Esophagus muscularis mucosa (tissue), 4 donors: ENCODE measurements around the gene APEX1. TPM values are rescaled to one million over a fixed set of nuclear protein-coding genes. Genes with fewer than 3 reads are reported as not detected.
A peak's percentile ranks its signal among the peaks of the same experiment; 100 is the strongest.

Source experiments
- DNase-seq: peaks from one replicate; pipeline ENCODE4 v3.0.0-alpha.2; 2017; ENCODE audit errors: extremely low spot score
- H3K27ac ChIP-seq, 4 donors: fragments of 200-600 bp; sonication (generic); replicated peaks in 1 of 4; 1 replicate in 3 of 4; 2 replicates in 1 of 4; pipeline ENCODE4 v1.5.1; 2016 to 2019; ENCODE audit warnings: mild to moderate bottlenecking in 1 of 4
- H3K27me3 ChIP-seq, 4 donors: fragments of 200-600 bp; sonication (generic); one replicate each; pipeline versions ENCODE4 v1.5.1 to v1.6.0; 2016 to 2019
- H3K36me3 ChIP-seq, 4 donors: fragments of 200-600 bp; sonication (generic); one replicate each; pipeline ENCODE4 v1.5.1; 2016 to 2019
- H3K4me1 ChIP-seq, 4 donors: fragments of 200-600 bp; sonication (generic); one replicate each; pipeline ENCODE4 v1.5.1; 2016 to 2019
- H3K4me3 ChIP-seq, 4 donors: fragments of 200-600 bp; sonication (generic); 1 replicate in 2 of 4; 2 replicates in 2 of 4; pipeline ENCODE4 v1.5.1; 2016 to 2019; ENCODE audit warnings: mild to moderate bottlenecking in 4 of 4, moderate library complexity in 1 of 4
- H3K9me3 ChIP-seq, 4 donors: fragments of 200-600 bp; sonication (generic); 1 replicate in 3 of 4; 2 replicates in 1 of 4; pipeline ENCODE4 v1.5.1; 2016 to 2019
- CTCF ChIP-seq, 3 experiments: fragments of 200-600 bp in 2 of 3; fragments of 450-650 bp in 1 of 3; sonication (generic) in 2 of 3; IDR thresholded peaks; one replicate each; pipeline ENCODE4 v1.5.1; 2017 to 2019; ENCODE audit warnings: antibody characterized with exemption in 3 of 3, mild to moderate bottlenecking in 2 of 3, moderate library complexity in 1 of 3
- EP300 ChIP-seq: sonication (generic); formaldehyde crosslinking; IDR thresholded peaks from one replicate; pipeline ENCODE4 v1.6.1; 2017; ENCODE audit warnings: antibody characterized with exemption
- POLR2A ChIP-seq: fragments of 450-650 bp; IDR thresholded peaks from one replicate; pipeline ENCODE4 v1.6.1; 2017; ENCODE audit warnings: antibody characterized with exemption, moderate library complexity, mild to moderate bottlenecking, low read depth
- POLR2AphosphoS5 ChIP-seq, 2 donors: sonication (generic); formaldehyde crosslinking; IDR thresholded peaks; one replicate each; pipeline ENCODE4 v1.6.1; 2017; ENCODE audit warnings: antibody characterized with exemption in 2 of 2
- WGBS: methylation state at CpG from one replicate; pipeline ENCODE4 v1.1.5; 2018; 5-methylcytosine and 5-hydroxymethylcytosine counted together
- intact Hi-C: fragments of 100-400 bp; cut with DNase I; formaldehyde crosslinking; loops from one replicate; pipeline ENCODE4 v1.15.1; 2023
- total RNA-seq, 4 donors: library from RNA; depleted of rRNA; stranded (reverse); fragments of >200 nt; gene quantifications; one replicate each; pipeline versions ENCODE4 v1.1.0 to v1.2.1, GENCODE V29; 2016

The APEX1 gene
- 100 to 1,000 TPM; 101 to 105 (median 104) TPM for total RNA-seq

- Histone ChIP-seq H3K27ac (peak within 1 kb of the TSS; percentile 88 to 97 (median 94)), H3K27me3 (no peaks in the 10 kb centered on the region), H3K36me3 (peaks cover 39 to 68% (median 61%) of the 10 kb centered on the region in 4 donors), H3K4me3 (peak within 1 kb of the TSS; percentile 82 to 87 (median 84)), H3K9me3 (no peaks in the 10 kb centered on the region), H3K4me1 (peaks cover 32 to 54% (median 46%) of the 10 kb centered on the region in 4 donors)
- DNase-seq = peak; percentile 100
- intact Hi-C loops = loop anchor here (5.0 kb wide), 2 partner anchors 37 to 112 kb away; partner anchors contain the start of gene PARP2
- 0% methylated on average over 32 of the region's 56 CpGs for WGBS
- TF ChIP-seq CTCF (IDR thresholded peaks at IDR 0.05) (no peak), EP300 (peak; percentile 12), POLR2AphosphoS5 (IDR thresholded peaks at IDR 0.05) (peak; percentile 95 to 98)
Measured at GRCh38 chr14:20454516-20455354, at the start of gene APEX1, which contains the start of gene OSGEP. TSS of gene APEX1 (plus strand) at chr14:20455226. CDS start at chr14:20455646, 420 bp downstream. TSS of gene OSGEP (minus strand) at chr14:20454812. CDS start at chr14:20454683, 129 bp downstream.

- no peak overlapping the region for H3K4me3 ChIP-seq
- H3K27ac ChIP-seq = no peak overlapping the region
- DNase-seq = no peak
- peaks cover 11 to 25% (median 22%) of the 10 kb centered on the region in 4 donors for H3K4me1 ChIP-seq
- TF ChIP-seq POLR2A (no peak), CTCF (IDR thresholded peaks at IDR 0.05) (no peak), POLR2AphosphoS5 (IDR thresholded peaks at IDR 0.05) (no peak), EP300 (no peak)
- peaks cover 21 to 43% (median 40%) of the 10 kb centered on the region in 4 donors for H3K36me3 ChIP-seq
- 66% methylated on average over 2 of the region's 2 CpGs for WGBS
- intact Hi-C loops = no loop called here
- no peaks in the 10 kb centered on the region for H3K27me3 ChIP-seq
- H3K9me3 ChIP-seq = no peaks in the 10 kb centered on the region
Measured at GRCh38 chr14:20409226-20409625, 45.8 kb upstream of the APEX1 start.

GRCh38 chr14:20412411-20412810 lies 42.6 kb upstream of the APEX1 start:
- H3K4me3 ChIP-seq = peak overlapping the region; percentile 68 to 93 (median 84)
- intact Hi-C loops = loop anchor here (5.0 kb wide), 2 partner anchors 195 to 270 kb away; partner anchors contain the start of gene RNASE4
- 1% methylated on average over 7 of the region's 7 CpGs for WGBS
- DNase-seq = no peak
- H3K27ac ChIP-seq = peak overlapping the region; percentile 88 to 99 (median 98)
- H3K27me3 ChIP-seq = no peaks in the 10 kb centered on the region
- H3K4me1 ChIP-seq = peaks cover 16 to 27% (median 26%) of the 10 kb centered on the region in 4 donors
- H3K36me3 ChIP-seq = peaks cover 7 to 11% (median 9%) of the 10 kb centered on the region in 4 donors
- TF ChIP-seq EP300 = no peak
- TF ChIP-seq CTCF (IDR thresholded peaks at IDR 0.05) = no peak
- no peaks in the 10 kb centered on the region for H3K9me3 ChIP-seq

GRCh38 chr14:20412876-20413743 lies 41.9 kb upstream of the APEX1 start, which contains the start of gene TEP1:
TSS of gene TEP1 (minus strand) at chr14:20413501. CDS start at chr14:20408439, 5,062 bp downstream.
- Histone ChIP-seq H3K36me3 (peaks cover under 1 to 4% (median 2%) of the 10 kb centered on the region in 4 donors), H3K4me1 (peaks cover 16 to 27% (median 26%) of the 10 kb centered on the region in 4 donors), H3K27ac (peak within 1 kb of the TSS; percentile 88 to 99 (median 98)), H3K27me3 (no peaks in the 10 kb centered on the region), H3K4me3 (peak within 1 kb of the TSS; percentile 68 to 93 (median 84)), H3K9me3 (no peaks in the 10 kb centered on the region)
- under 1% methylated on average over 40 of the region's 43 CpGs for WGBS
- intact Hi-C loops = loop anchor here (5.0 kb wide), 2 partner anchors 194 to 269 kb away; partner anchors contain the start of gene RNASE4
- DNase-seq = peak; percentile 96
- peak; percentile 67 for TF ChIP-seq POLR2A
- TF ChIP-seq CTCF (IDR thresholded peaks at IDR 0.05) = no peak
- TF ChIP-seq EP300 = no peak
- TF ChIP-seq POLR2AphosphoS5 (IDR thresholded peaks at IDR 0.05) = peak; percentile 84 to 92
